Ishikawa (cell line): ENCODE measurements around the gene OR5I1.

ENCODE experiments used
- CEBPB ChIP-seq: IDR thresholded peaks from 2 replicates; pipeline ENCODE4 v1.6.1; 2012
- CREB1 ChIP-seq: IDR thresholded peaks from 2 replicates; pipeline ENCODE4 v1.6.1; 2012; ENCODE audit warnings: low read depth
- EGR1 ChIP-seq: IDR thresholded peaks from 2 replicates; pipeline ENCODE4 v1.6.1; 2012
- EP300 ChIP-seq: IDR thresholded peaks from 2 replicates; pipeline ENCODE4 v1.6.1; 2012; ENCODE audit warnings: borderline replicate concordance
- FOXM1 ChIP-seq: IDR thresholded peaks from 2 replicates; pipeline ENCODE4 v1.6.1; 2012; ENCODE audit warnings: low read depth, borderline replicate concordance
- NFIC ChIP-seq: IDR thresholded peaks from 2 replicates; pipeline ENCODE4 v1.6.1; 2012
- RAD21 ChIP-seq: IDR thresholded peaks from 2 replicates; pipeline ENCODE4 v1.6.1; 2012; ENCODE audit warnings: low read depth
- REST ChIP-seq: IDR thresholded peaks from 2 replicates; pipeline ENCODE4 v1.6.1; 2012; ENCODE audit warnings: low read depth, mild to moderate bottlenecking
- TAF1 ChIP-seq: IDR thresholded peaks from 2 replicates; pipeline ENCODE4 v1.6.1; 2012; ENCODE audit warnings: low read depth, mild to moderate bottlenecking
- TCF12 ChIP-seq: IDR thresholded peaks from 2 replicates; pipeline ENCODE4 v1.6.1; 2012; ENCODE audit warnings: low read depth
- TEAD4 ChIP-seq: IDR thresholded peaks from 2 replicates; pipeline ENCODE4 v1.6.1; 2012
- USF1 ChIP-seq: IDR thresholded peaks from 2 replicates; pipeline ENCODE4 v1.6.1; 2012
- YY1 ChIP-seq: IDR thresholded peaks from 2 replicates; pipeline ENCODE4 v1.6.1; 2012; ENCODE audit warnings: low read depth
- ZBTB7A ChIP-seq: IDR thresholded peaks from 2 replicates; pipeline ENCODE4 v1.6.1; 2012; ENCODE audit warnings: low read depth
- TF ChIP-seq, protein P1 (sequence below): IDR thresholded peaks from 2 replicates; pipeline ENCODE4 v1.6.1; 2012

OR5I1 gene

DNA sequence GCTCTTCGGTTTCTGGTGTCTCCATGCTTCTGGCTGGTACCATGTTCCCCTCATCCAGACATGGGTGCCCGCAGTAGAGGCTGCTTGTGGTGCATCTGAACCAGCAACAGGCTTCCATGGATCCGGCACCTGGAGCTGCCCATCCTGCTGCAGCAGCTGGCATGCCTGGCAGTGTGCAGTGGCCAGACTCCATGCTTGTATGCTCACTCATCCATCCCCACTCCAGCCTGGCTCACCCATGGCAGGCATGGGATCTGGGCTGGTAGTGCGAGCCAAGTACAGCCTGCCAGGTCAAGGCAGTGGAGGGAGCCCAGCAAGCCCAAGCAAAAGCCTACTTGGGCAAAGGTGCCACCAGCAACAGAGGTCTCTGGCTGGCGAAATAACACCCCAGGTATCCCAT lies 15.7 kb downstream of the OR5I1 start:
- no peak for TF ChIP-seq YY1
- TF ChIP-seq ZBTB7A, result no peak
- TF ChIP-seq CREB1, result no peak
- no peak for TF ChIP-seq RAD21
- TF ChIP-seq, protein P1, sequence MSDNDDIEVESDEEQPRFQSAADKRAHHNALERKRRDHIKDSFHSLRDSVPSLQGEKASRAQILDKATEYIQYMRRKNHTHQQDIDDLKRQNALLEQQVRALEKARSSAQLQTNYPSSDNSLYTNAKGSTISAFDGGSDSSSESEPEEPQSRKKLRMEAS, result no peak
- no peak for TF ChIP-seq NFIC
- no peak for TF ChIP-seq TAF1
- TF ChIP-seq TEAD4, result no peak
- no peak for TF ChIP-seq USF1

DNA sequence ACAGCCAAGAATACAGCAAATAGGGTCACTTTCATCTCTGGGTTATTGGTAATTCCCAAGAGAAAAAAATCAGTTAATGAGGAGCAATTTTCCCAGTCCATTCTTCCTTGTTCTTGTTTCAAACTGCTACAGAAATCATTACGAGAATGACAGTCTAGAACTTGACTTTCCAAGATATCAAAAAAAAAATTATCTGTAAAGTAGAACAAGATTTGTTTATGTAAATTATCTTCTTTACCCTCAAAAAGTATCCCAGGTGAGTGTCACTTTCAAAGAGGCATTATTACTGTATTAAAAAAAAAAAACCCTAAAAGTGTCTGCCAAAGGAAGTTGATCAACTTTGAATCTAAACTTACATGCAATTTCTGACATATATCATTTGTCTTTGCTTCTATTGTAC lies 21.7 kb downstream of the OR5I1 start, which contains the start of gene OR5W2:
OR5W2 (minus strand) TSS at position 101 of the 400 bp plus-strand sequence; CDS start at position 101, 0 bp downstream.
- TF ChIP-seq NFIC (no peak), USF1 (no peak), YY1 (no peak), REST (no peak), TCF12 (no peak), TAF1 (no peak), EGR1 (no peak), ZBTB7A (no peak), CEBPB (no peak), CREB1 (no peak), EP300 (no peak), RAD21 (no peak), FOXM1 (no peak), TEAD4 (no peak)
- TF ChIP-seq, protein P1, result no peak

GRCh38 chr11:55902308-55902707 lies 33.9 kb downstream of the OR5I1 start:
- TF ChIP-seq, protein P1, result no peak
- TF ChIP-seq REST, result no peak
- TF ChIP-seq CEBPB, result no peak
- no peak for TF ChIP-seq NFIC
- TF ChIP-seq CREB1, result no peak
- TF ChIP-seq TEAD4, result no peak
- TF ChIP-seq EGR1, result no peak
- no peak for TF ChIP-seq YY1
- TF ChIP-seq RAD21, result no peak
- no peak for TF ChIP-seq EP300
- TF ChIP-seq ZBTB7A, result no peak
- TF ChIP-seq TCF12, result no peak
- no peak for TF ChIP-seq USF1
- no peak for TF ChIP-seq TAF1
- no peak for TF ChIP-seq FOXM1

DNA sequence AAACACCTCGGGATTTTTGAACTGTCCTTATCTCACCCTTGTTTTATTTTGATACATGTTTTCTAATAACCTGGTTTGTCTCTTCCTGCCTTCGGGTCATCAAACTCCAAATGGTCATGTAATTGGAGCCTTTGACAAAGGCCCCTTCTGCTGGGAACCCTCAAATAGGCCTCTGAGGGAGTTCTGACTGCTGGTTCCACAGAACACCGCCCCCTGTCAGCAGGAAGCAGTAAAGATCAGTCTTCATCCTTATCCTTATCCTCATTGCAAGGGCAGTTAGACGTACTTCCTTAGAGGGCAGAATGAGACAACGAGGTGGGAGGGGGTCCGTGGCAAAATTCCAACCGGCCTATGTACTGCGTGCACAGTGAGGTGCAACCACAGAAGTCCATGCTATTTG lies 41.0 kb downstream of the OR5I1 start:
- TF ChIP-seq EGR1, result no peak
- no peak for TF ChIP-seq YY1
- TF ChIP-seq NFIC, result no peak
- no peak for TF ChIP-seq TEAD4
- no peak for TF ChIP-seq ZBTB7A
- no peak for TF ChIP-seq USF1
- TF ChIP-seq EP300, result no peak
- TF ChIP-seq RAD21, result no peak
- no peak for TF ChIP-seq TAF1
- TF ChIP-seq CEBPB, result no peak
- TF ChIP-seq, protein P1, result no peak
- TF ChIP-seq CREB1, result no peak
- TF ChIP-seq REST, result no peak
- no peak for TF ChIP-seq TCF12
- no peak for TF ChIP-seq FOXM1
